NCI-H2171 treated with DMSO at 0.1 percent for 48 hours (cell line): ENCODE measurements around the gene CNPY4.
"Not testable (repeated sequence)": the region's sequence is repeated elsewhere in the genome, so short reads cannot be mapped to it uniquely, and the experiment has no call there.

Experiments used
- DNase-seq: peaks from one replicate; lab custom pipeline; 2025; lab: John Stamatoyannopoulos, UW

The CNPY4 gene

GRCh38 chr7:100119970-100120732, 717 bp downstream of the CNPY4 start:
- DNase-seq = peak; percentile 67

DNA sequence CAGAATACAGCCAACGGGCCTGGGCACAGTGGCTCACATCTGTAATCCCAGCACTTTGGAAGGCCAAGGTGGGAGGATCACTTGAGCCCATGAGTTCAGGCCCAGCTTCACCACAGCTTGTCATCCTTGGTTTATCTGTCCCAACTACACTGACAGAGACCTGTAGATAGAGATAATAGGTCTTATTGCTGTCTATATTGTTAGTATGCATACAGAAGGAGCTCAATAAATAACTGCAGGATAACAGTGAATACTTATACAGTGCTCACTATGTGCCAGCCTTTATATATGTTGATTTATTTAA, 1.3 kb downstream of the CNPY4 start:
- no peak for DNase-seq

- DNase-seq = no peak
Observed at GRCh38 chr7:100122067-100122466, 2.6 kb downstream of the CNPY4 start.

DNA sequence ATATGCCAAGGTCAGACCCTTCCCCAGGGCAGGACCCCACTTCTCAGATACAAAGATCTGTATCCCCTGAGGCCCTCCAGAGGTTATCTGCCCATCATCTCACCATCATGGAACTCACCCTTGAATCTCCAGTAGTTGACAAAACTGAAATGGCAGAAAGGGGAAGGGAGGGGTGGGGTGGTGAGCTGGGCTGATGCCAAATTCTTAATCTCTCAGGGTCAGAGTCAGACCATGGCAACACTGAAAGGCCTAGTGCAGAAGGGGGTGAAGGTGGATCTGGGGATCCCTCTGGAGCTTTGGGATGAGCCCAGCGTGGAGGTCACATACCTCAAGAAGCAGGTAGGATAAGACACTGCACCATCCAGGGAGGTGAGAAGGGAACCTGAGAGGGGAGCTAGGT, 3.1 kb downstream of the CNPY4 start:
- no peak for DNase-seq

DNA sequence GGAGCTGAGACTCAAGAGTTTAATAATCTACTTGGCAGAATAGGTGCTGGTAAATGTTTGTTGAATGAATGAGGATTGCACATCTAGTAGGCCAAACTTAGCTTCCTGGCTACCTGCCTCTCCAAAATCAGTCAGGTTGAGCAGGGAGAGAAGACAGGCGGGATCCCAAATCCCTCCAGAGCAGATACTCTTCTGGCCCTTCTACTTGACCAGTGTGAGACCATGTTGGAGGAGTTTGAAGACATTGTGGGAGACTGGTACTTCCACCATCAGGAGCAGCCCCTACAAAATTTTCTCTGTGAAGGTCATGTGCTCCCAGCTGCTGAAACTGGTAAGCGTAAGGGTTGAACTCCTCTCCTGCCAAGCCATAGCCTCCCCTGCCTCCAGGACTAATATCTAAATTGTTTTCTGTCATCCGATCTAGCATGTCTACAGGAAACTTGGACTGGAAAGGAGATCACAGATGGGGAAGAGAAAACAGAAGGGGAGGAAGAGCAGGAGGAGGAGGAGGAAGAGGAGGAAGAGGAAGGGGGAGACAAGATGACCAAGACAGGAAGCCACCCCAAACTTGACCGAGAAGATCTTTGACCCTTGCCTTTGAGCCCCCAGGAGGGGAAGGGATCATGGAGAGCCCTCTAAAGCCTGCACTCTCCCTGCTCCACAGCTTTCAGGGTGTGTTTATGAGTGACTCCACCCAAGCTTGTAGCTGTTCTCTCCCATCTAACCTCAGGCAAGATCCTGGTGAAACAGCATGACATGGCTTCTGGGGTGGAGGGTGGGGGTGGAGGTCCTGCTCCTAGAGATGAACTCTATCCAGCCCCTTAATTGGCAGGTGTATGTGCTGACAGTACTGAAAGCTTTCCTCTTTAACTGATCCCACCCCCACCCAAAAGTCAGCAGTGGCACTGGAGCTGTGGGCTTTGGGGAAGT, 5.1 kb downstream of the CNPY4 start:
- DNase-seq = no peak

DNA sequence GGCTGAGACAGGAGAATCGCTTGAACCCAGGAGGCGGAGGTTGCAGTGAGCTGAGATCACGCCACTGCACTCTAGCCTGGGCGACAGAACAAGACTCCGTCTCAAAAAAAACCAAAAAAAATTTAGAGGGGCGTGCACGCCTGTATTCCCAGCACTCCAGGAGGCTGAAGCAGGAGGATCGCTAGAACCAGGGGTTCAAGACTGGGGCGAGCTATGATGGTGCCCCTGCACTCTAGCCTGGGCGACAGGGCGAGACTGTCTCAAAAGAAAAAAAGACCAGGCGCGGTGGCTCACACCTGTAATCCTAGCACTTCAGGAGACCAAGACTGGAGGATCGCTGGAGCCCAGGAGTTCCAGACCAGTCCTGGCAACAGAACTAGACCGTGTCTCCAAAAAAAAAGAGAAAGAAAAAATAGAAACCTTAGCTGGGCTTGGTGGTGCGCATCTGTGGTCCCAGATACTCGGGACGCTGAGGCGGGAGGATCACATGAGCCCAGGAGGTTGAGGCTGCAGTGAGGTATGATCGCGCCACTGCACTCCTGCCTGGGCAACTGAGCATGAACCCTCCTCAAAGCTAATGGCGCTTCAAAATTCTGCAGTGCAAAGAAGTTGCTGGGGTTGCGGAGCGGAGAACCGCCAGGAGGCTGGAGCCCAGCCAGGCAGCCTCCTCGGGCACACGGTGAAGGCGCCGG, 7.0 kb downstream of the CNPY4 start:
- no peak for DNase-seq

DNA sequence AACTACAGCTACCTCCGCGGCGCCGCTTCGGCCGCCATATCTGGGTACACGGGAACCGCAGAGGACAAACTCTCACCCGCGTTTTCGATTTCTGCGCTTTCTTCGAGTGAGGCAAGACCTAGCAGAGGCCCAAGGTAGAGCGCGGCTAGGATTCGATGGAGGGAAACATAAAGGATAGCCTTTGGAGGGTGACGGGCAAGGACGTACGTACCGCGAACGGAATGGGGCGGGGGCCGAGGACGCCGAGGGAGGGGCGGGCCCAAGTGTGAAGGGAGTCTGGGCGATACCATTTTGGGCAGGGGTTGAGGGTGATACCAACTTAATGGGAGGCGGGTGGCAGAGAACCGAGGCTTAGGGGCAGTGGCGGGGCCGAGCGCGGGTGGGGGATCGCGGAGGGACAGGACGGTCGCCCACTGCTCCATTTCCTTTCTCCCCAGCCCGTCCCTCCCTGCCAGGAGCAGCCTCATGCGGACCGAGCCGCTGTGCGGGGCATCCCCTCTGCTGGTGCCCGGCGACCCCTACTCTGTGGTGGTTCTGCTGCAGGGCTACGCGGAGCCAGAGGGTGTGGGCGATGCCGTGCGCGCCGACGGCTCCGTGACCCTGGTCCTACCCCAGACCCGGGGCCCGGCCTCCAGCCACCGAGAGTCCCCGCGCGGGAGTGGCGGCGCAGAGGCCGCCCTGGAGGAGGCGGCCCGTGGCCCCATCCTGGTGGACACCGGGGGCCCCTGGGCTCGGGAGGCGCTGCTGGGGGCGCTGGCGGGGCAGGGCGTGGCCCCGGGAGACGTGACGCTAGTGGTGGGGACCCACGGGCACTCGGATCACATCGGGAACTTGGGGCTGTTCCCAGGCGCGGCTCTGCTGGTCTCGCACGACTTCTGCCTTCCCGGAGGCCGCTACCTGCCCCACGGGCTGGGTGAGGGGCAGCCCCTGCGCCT, 7.8 kb downstream of the CNPY4 start, which contains the start of gene MBLAC1:
Gene MBLAC1, plus strand, starts transcription at position 37 of the 935 bp plus-strand sequence. Its CDS starts 429 bp downstream, at position 466.
- DNase-seq = peak; percentile 94

DNA sequence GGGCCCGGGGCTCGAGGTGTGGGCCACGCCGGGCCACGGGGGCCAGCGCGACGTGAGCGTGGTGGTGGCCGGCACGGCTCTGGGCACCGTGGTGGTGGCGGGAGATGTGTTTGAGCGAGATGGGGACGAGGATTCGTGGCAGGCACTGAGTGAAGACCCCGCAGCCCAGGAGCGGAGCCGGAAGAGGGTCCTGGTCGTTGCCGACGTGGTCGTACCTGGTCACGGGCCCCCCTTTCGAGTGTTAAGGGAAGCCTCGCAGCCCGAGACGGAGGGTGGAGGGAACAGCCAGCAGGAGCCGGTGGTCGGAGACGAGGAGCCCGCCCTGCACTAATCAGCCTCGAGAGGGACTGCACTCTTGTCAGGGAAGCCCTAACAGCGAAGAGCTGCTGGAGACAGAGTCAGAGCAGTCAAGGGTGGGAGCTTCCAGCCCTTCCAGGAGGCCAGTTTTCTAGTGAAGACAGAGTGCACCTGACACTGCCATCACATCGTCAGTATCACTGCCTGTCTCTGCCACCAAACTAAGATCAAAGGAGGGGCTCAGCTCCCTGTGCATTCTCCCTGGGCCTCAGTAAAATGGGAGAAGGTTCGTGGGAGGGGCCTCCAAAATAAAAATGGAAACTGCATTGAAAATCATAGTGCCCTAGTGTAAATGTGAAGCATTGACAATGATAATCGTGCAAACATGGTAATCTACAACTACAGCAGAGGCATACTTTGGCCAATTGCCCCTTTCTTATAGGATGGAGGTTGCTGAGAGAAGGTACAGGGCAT, 8.6 kb downstream of the CNPY4 start:
- peak; percentile 41 for DNase-seq

GRCh38 chr7:100128637-100128963, 9.2 kb downstream of the CNPY4 start:
- DNase-seq = no peak

DNA sequence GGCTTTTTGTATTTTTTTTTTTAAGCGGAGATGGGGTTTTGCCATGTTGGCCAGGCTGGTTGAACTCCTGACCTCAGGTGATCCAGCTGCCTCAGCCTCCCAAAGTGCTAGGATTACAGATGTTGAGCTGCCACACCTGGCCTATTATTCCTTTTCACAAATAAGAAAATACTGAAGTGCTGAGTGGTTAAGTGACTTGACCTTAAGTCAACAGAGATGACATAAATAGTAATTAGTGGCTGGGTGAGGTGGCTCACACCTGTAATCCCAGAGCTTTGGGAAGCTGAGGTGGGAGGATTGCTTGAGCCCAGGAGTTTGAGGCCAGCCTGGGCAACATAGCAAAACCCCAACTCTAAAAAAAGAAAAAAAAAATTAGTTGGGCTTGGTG, 10.8 kb downstream of the CNPY4 start:
- DNase-seq = not testable (repeated sequence)

DNA sequence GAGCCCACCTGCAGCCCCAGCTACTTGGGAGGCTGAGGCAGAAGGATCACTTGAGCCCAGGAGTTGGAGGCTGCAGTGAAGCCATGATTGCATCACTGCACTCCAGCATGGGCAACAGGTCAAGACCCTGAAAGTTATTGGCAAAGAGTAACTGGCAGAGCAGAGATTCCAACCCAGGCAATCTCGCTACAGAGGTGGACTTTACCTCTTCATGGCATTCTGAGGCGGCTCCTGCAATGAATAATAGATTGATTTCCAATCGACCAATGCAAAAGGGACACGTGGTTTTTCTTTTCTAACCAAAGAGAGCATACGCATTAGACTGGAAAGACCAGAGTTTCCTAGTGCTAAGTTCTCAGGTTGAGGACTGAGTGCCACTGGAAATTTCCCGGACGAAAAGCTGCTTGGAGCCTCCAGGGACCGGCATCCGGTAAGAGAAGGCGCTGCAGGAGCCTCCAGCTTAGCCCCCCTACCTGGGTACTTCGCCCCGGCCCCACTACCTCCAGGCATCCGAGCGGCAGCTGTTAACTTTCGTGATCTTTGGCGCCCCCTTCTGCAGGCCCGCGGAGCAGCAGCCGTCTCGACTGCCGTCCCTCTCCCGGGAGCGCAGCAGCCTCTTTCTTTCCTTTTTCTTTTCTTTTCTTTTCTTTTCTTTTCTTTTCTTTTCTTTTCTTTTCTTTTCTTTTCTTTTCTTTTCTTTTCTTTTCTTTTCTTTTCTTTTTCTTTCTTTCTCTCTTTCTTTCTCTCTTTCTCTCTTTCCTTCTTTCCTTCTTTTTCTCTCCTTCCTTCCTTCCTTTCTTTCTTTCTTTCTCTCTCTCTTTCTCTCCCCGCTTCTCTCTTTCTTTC, 11.4 kb downstream of the CNPY4 start:
- DNase-seq = peak; percentile 49

GRCh38 chr7:100132126-100132525, 12.7 kb downstream of the CNPY4 start:
- no peak for DNase-seq

GRCh38 chr7:100132697-100133151, 13.3 kb downstream of the CNPY4 start:
- DNase-seq = peak; percentile 71

DNA sequence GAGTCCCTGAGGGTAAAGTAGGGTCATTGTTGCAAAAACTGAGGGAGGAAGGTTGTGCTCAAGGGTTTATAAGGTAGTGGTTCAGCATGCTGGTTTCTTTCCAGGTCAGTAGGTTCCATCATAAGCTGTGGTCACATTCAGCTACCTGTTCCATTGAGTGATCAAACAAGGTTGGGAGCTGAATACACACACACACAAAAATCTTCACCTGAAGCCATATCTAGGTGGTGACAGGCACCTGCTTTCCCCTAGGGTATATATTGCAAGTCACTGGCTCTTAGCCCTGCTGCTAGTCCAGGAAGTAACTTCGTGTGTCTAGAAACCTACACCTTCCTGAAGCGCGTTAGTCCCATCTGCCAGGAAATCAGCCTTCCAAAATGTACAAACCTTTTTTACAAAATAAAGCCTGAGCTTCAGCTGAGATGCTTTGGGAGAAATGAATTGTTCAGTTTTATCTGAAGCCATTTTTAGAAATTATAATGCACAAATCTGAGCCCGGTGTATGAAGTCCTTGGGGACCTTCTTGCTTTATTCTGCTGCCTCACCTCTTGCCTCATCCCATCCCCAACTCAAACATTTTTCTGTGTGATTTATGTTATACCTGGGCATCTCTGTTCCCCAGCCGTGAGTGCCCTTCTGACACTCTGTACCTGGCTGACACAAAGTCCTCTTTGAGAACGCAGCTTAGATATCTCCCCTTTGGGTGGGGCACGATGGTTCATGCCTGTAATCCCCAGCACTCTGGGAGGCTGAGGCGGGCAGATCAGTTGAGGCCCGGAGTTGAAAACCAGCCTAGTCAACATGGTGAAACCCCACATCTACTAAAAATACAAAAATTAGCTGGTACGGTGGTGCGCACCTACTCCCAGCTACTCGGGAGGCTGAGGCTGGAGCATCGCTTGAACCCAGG, 18.7 kb downstream of the CNPY4 start:
- peak; percentile 33 for DNase-seq

DNA sequence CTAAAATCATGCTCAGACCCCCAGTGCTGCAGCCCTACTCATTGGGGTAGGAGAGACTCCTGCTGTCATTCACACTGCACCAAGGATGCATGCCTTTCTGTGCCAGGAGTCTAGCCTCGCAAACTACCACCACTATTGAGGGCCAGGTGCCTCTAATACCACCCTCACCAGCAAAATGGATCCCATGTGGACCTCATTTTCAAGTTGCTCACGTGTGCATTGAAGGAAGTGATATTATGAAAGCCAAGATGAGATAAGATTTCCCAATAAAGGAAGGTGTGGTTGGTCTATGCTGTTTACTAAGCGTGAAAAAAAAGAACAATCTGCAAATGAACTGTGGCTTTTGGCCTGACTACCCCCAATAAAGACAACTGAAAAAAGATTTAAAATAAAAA, 22.1 kb downstream of the CNPY4 start:
- no peak for DNase-seq

DNA sequence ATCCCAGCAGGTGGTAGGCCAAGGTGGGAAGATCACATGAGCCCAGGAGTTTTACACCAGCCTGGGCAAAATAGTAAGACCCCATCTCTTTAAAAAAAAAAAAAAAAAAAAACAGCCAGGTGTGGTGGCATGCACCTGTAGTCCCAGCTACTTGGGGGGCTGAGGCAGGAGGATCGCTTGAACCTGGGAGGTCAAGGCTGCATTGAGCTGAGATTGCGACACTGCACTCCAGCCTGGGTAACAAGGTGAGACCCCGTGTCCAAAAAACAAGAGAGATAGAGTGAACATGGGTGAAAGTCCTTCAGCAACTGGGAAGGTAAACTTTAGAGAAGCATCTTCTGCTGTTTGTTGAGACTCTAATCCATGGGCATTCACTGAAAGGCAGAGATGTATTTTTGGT, 23.0 kb downstream of the CNPY4 start:
- no peak for DNase-seq

DNA sequence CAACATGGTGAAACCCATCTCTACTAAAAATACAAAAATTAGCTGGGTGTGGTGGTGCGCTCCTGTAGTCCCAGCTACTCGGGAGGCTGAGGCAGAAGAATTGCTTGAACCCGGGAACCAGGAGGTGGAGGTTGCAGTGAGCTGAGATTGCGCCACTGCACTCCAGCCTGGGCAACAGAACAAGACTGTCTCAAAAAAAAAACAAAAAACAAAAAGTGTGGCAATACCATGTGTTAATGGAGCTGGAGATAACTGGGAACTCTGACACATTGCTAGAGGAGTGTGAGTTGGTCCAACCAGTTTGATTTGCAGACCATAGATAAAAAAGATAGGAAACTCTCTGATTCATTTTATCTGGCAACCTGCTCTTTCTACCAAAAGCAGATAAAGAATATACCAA, 26.9 kb downstream of the CNPY4 start:
- DNase-seq = not testable (repeated sequence)

DNA sequence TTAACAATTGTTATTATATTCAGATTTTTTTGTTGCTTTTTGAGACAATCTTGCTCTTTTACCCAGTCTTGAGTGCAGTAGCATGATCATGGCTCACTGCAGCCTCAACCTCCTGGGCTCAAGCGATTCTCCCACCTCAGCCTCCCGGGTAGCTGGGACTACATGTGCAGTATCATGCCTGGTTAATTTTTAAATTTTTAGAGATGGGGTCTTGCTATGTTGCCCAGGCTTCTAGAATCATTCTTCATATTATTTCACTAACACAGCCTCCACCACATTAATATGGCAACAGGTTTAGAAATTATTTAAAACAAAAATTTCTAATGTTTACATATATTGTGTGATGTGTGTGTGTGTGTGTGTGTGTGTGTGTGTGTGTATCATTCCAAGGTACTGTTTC, 27.8 kb downstream of the CNPY4 start:
- no peak for DNase-seq

GRCh38 chr7:100148225-100148558, 28.8 kb downstream of the CNPY4 start:
- no peak for DNase-seq
